ENCODE data around the gene SF3A2. TPM values are rescaled to one million over a fixed set of nuclear protein-coding genes. Genes with fewer than 3 reads are reported as not detected.

Gene SF3A2
- total RNA-seq, 2 experiments from 2014 or later = 124 to 206 TPM

GRCh38 chr19:2232286-2233151 is 4.1 kb upstream of the SF3A2 start:
- Histone ChIP-seq H3K9me3 (ENCODE audit: low read length) (no peaks in the 10 kb centered on the region), H3K4me1 (ENCODE audit: insufficient read depth, low read length, poor library complexity, severe bottlenecking) (peaks cover 59% of the 10 kb centered on the region), H3K4me2 (ENCODE audit: low read length) (peak overlapping the region; percentile 91), H3K9me2 (ENCODE audit: insufficient read depth, low read length) (no peaks in the 10 kb centered on the region), H3K4me3 (ENCODE audit: low read depth, low read length, poor library complexity, severe bottlenecking) (peak overlapping the region; percentile 17), H3K36me3 (ENCODE audit: insufficient read depth, low read length) (peaks cover 74% of the 10 kb centered on the region), H3K79me2 (ENCODE audit: insufficient read depth, low read depth, low read length) (peaks cover 42% of the 10 kb centered on the region), H4K20me1 (ENCODE audit: insufficient read depth, low read length) (peaks cover 9% of the 10 kb centered on the region), H3K27ac (ENCODE audit: low read depth, low read length, poor library complexity, severe bottlenecking) (peak overlapping the region; percentile 47), H2AFZ (ENCODE audit: low read length) (no peak overlapping the region)
- POLR2A ChIA-PET = no interaction called here
- BruUV-seq (replicated peaks) = no TSS peak
- CTCF ChIA-PET (ENCODE audit: unreplicated experiment) = no interaction called here
- no peak for DNase-seq (ENCODE audit: low spot score)
- intact Hi-C loops (cut with micrococcal nuclease; ENCODE audit: unreplicated experiment) = no loop called here
- TF ChIP-seq EZH2phosphoT487 (IDR thresholded peaks at IDR 0.05; ENCODE audit: borderline replicate concordance, low read depth, low read length) (no peak), CTCF (conservative IDR thresholded peaks at IDR 0.05; ENCODE audit: low read length) (0 out of 2 replicates have a peak, but pooled peaks have one; percentile 16)

GRCh38 chr19:2233601-2234280 is 2.9 kb upstream of the SF3A2 start:
- ChIA-PET CTCF (ENCODE audit: unreplicated experiment) (interaction anchor here (0.8 kb wide), 1 partner anchor 78 kb away, joined by 3 read pairs; no protein-coding TSS in a partner anchor), POLR2A (no interaction called here)
- Histone ChIP-seq H3K9me2 (ENCODE audit: insufficient read depth, low read length) (no peaks in the 10 kb centered on the region), H3K27ac (ENCODE audit: low read depth, low read length, poor library complexity, severe bottlenecking) (peak overlapping the region; percentile 47), H4K20me1 (ENCODE audit: insufficient read depth, low read length) (peaks cover 21% of the 10 kb centered on the region), H3K4me2 (ENCODE audit: low read length) (peak overlapping the region; percentile 91), H3K9me3 (ENCODE audit: low read length) (no peaks in the 10 kb centered on the region), H3K4me3 (ENCODE audit: low read depth, low read length, poor library complexity, severe bottlenecking) (peak overlapping the region; percentile 96), H3K4me1 (ENCODE audit: insufficient read depth, low read length, poor library complexity, severe bottlenecking) (peaks cover 57% of the 10 kb centered on the region), H2AFZ (ENCODE audit: low read length) (no peak overlapping the region), H3K36me3 (ENCODE audit: insufficient read depth, low read length) (peaks cover 82% of the 10 kb centered on the region), H3K79me2 (ENCODE audit: insufficient read depth, low read depth, low read length) (peaks cover 52% of the 10 kb centered on the region)
- no TSS peak for BruUV-seq (replicated peaks)
- intact Hi-C loops (cut with micrococcal nuclease; ENCODE audit: unreplicated experiment) = no loop called here
- no peak for TF ChIP-seq CTCF (conservative IDR thresholded peaks at IDR 0.05; ENCODE audit: low read length)
- TF ChIP-seq EZH2phosphoT487 (IDR thresholded peaks at IDR 0.05; ENCODE audit: borderline replicate concordance, low read depth, low read length) = no peak
- peak; percentile 45 for DNase-seq (ENCODE audit: low spot score)

Measured in OCI-LY7 (cell line).